ENCODE results near the gene XKR3.
"Not testable (repeated sequence)": the region's sequence is repeated elsewhere in the genome, so short reads cannot be mapped to it uniquely, and the experiment has no call there.

The XKR3 gene

GRCh38 chr22:16824716-16825687, at the start of gene XKR3:
Gene XKR3 (minus strand): TSS chr22:16825411. CDS start chr22:16808073, 17,338 bp downstream.
- DNase-seq = no peak

GRCh38 chr22:16869640-16870039, 44.4 kb upstream of the XKR3 start:
- not testable (repeated sequence) for DNase-seq

- DNase-seq = no peak
Measured at GRCh38 chr22:16866167-16866566, 41.0 kb upstream of the XKR3 start.

- not testable (repeated sequence) for DNase-seq
Measured at GRCh38 chr22:16856851-16857250, 31.6 kb upstream of the XKR3 start.

- DNase-seq = no peak
Measured at GRCh38 chr22:16854631-16855030, 29.4 kb upstream of the XKR3 start.

- not testable (repeated sequence) for DNase-seq
Measured at GRCh38 chr22:16851268-16851996, 26.2 kb upstream of the XKR3 start.

GRCh38 chr22:16847271-16847670, 22.1 kb upstream of the XKR3 start:
- no peak for DNase-seq

GRCh38 chr22:16845881-16846280, 20.7 kb upstream of the XKR3 start:
- DNase-seq = no peak

GRCh38 chr22:16845465-16845864, 20.3 kb upstream of the XKR3 start:
- no peak for DNase-seq

- no peak for DNase-seq
Measured at GRCh38 chr22:16844529-16844928, 19.3 kb upstream of the XKR3 start.

- DNase-seq = no peak
Measured at GRCh38 chr22:16838073-16838472, 12.9 kb upstream of the XKR3 start.

GRCh38 chr22:16834971-16835370, 9.8 kb upstream of the XKR3 start:
- DNase-seq = no peak

GRCh38 chr22:16831257-16831656, 6.0 kb upstream of the XKR3 start:
- DNase-seq = no peak

- no peak for DNase-seq
Measured at GRCh38 chr22:16829985-16830384, 4.8 kb upstream of the XKR3 start.

GRCh38 chr22:16828876-16829275, 3.7 kb upstream of the XKR3 start:
- no peak for DNase-seq

GRCh38 chr22:16827506-16827905, 2.3 kb upstream of the XKR3 start:
- DNase-seq = no peak

- no peak for DNase-seq
Measured at GRCh38 chr22:16819249-16819648, 6.0 kb downstream of the XKR3 start.

GRCh38 chr22:16818538-16818937, 6.7 kb downstream of the XKR3 start:
- DNase-seq = no peak

GRCh38 chr22:16815073-16815472, 10.1 kb downstream of the XKR3 start:
- no peak for DNase-seq

GRCh38 chr22:16810188-16810802, 14.9 kb downstream of the XKR3 start:
- no peak for DNase-seq

- DNase-seq = no peak
Measured at GRCh38 chr22:16808744-16809143, 16.5 kb downstream of the XKR3 start.

GRCh38 chr22:16807109-16807508, 18.1 kb downstream of the XKR3 start:
- DNase-seq = no peak

- no peak for DNase-seq
Measured at GRCh38 chr22:16806401-16806800, 18.8 kb downstream of the XKR3 start.

Data from activated CD4-positive, alpha-beta T cell treated with anti-CD3 and anti-CD28 coated beads, Interleukin-2, amount 50 U/mL, for 4 hours (primary cell).